ENCODE data around the gene PKN3. TPM values are rescaled to one million over a fixed set of nuclear protein-coding genes. Genes with fewer than 3 reads are reported as not detected.

PKN3 gene
- polyA plus RNA-seq, 1 donor (not counting 4 experiments of a cell fraction or from before 2014, with no cell fraction given), result 1.3 TPM

DNA sequence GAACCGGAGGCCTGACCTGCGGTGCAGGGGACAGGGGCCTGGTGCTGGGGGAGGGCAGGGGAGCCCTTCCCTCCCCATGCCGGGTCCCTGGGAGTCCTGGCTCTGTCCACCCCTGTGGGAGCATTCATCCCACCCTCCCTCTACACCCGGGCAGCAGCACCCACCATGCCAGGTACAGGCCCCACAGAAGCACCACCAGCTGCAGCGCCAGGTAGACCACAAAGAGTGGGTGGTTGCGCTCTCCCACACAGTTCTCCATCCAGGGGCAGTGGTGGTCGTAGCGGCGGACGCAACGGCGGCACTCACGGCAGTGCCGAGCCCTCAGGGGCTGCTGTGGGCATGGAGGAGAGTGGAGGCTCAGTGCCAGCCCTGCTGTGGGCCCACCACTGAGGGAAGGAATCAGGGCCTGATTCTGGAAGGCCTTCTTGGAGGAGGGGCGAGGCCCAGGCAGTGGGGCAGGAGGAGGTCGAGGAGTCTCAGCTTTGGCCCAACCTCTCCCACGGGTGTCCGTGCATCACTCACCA is 19.2 kb downstream of the PKN3 start:
- no peaks in the 10 kb centered on the region for H4K20me1 ChIP-seq (ENCODE audit: control insufficient read depth, extremely low read depth, insufficient read depth, low read length)
- peaks cover 6% of the 10 kb centered on the region in 2 experiments for H3K36me3 ChIP-seq (ENCODE audit: control insufficient read depth in 2 of 2, extremely low read depth in 1 of 2, insufficient read depth in 2 of 2, low read length in 2 of 2)
- H3K27me3 ChIP-seq (ENCODE audit: control insufficient read depth, extremely low read depth, insufficient read depth, low read length), result no peaks in the 10 kb centered on the region
- H3K9me1 ChIP-seq (ENCODE audit: control insufficient read depth, extremely low read depth, insufficient read depth, low read length), result no peaks in the 10 kb centered on the region
- H3K9me3 ChIP-seq (ENCODE audit: control insufficient read depth, low read depth, low read length), result no peaks in the 10 kb centered on the region
- no peak overlapping the region for H2AFZ ChIP-seq (ENCODE audit: control insufficient read depth, low read length)
- peaks cover 11% of the 10 kb centered on the region for H3K79me2 ChIP-seq (ENCODE audit: control insufficient read depth, insufficient read depth, low read length)
- no peak for DNase-seq (ENCODE audit: low read depth, low spot score)
- FAIRE-seq, result no peak
- dilution Hi-C loops (cut with MboI; ENCODE audit: extremely low pct_ligation_motif_present, low sequenced_read_pairs), result no loop called here
- peaks cover 13% of the 10 kb centered on the region for H3K4me1 ChIP-seq (ENCODE audit: control insufficient read depth, extremely low read depth, insufficient read depth, low read length)
- H3K4me2 ChIP-seq (ENCODE audit: control insufficient read depth, extremely low read depth, insufficient read depth, low read depth, low read length), result no peak overlapping the region
- H3K4me3 ChIP-seq (ENCODE audit: control insufficient read depth in 2 of 3, extremely low read depth in 1 of 3, insufficient read depth in 2 of 3, low read depth in 1 of 3, low read length in 3 of 3), result no peak overlapping the region
- TF ChIP-seq EZH2 (IDR thresholded peaks at IDR 0.05; ENCODE audit: low read length) (no peak), CTCF (optimal IDR thresholded peaks at IDR 0.05 in 1 of 3, IDR thresholded peaks at IDR 0.05 in 1 of 3, conservative IDR thresholded peaks at IDR 0.05 in 1 of 3; ENCODE audit: extremely low read depth in 1 of 3, insufficient read depth in 2 of 3, low read length in 3 of 3) (no peak)
- no peak overlapping the region for H3K9ac ChIP-seq (ENCODE audit: control insufficient read depth, extremely low read depth, insufficient read depth, low read length)
- no peak overlapping the region for H3K27ac ChIP-seq (ENCODE audit: control insufficient read depth, insufficient read depth, low read length)

DNA sequence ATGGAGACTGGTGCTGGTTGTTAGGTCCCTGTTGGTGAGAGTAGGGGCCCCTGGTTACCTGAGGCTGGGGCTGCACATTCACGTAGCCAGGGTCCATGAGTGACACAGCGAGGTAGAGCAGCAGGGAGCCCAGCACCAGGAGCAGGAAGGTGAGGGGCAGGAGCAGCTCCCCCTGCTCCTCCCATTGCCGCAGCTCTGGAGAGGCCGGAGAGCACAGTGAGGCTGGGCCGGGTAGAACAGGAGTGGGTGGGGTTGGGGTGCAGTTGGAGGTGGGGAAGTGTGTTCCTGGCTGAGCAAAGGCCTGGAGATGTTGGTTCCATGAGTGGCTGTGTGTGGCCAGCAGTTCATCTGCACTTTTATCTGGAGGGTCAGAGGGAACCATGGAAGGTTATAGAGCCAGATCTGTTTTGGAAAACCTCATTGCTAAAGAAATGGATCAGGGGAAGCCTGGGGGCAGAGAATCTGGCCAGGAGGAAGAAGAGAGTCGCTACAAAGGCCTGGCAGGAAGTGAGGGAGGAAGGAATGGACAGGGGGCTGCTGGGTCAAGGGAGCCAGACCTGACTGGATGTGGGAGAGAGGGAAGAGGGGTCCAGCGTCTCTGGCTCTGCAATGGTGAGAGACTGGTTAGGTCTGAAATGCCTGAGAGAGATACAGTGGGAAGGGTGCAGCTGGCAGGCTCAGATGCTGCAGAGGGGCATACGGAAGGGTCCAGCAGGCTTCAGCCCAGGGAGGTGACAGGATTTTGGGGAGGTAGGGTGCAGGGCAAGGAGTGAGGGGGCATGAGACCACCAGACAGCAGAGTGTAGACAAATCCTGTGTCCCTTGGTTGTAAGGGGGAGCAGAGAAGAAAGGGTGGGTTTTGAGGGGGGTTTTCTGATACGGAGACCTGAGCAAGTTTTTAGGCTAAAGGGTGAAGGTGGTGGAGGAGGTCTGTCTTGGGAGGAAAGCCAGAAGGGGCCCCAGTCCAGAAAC is 20.4 kb downstream of the PKN3 start:
- peak overlapping the region; percentile 82 for H3K9ac ChIP-seq (ENCODE audit: control insufficient read depth, extremely low read depth, insufficient read depth, low read length)
- H3K9me1 ChIP-seq (ENCODE audit: control insufficient read depth, extremely low read depth, insufficient read depth, low read length), result no peaks in the 10 kb centered on the region
- no peaks in the 10 kb centered on the region for H3K27me3 ChIP-seq (ENCODE audit: control insufficient read depth, extremely low read depth, insufficient read depth, low read length)
- TF ChIP-seq CTCF (optimal IDR thresholded peaks at IDR 0.05 in 1 of 3, IDR thresholded peaks at IDR 0.05 in 1 of 3, conservative IDR thresholded peaks at IDR 0.05 in 1 of 3; ENCODE audit: extremely low read depth in 1 of 3, insufficient read depth in 2 of 3, low read length in 3 of 3) (no peak), EZH2 (IDR thresholded peaks at IDR 0.05; ENCODE audit: low read length) (no peak)
- dilution Hi-C loops (cut with MboI; ENCODE audit: extremely low pct_ligation_motif_present, low sequenced_read_pairs), result no loop called here
- H3K4me2 ChIP-seq (ENCODE audit: control insufficient read depth, extremely low read depth, insufficient read depth, low read depth, low read length), result peak overlapping the region; percentile 91
- H3K27ac ChIP-seq (ENCODE audit: control insufficient read depth, insufficient read depth, low read length), result no peak overlapping the region
- FAIRE-seq (no peak), DNase-seq (ENCODE audit: low read depth, low spot score) (no peak)
- no peaks in the 10 kb centered on the region for H4K20me1 ChIP-seq (ENCODE audit: control insufficient read depth, extremely low read depth, insufficient read depth, low read length)
- no peak overlapping the region for H2AFZ ChIP-seq (ENCODE audit: control insufficient read depth, low read length)
- peak overlapping the region; percentile 60 to 93 (median 90) for H3K4me3 ChIP-seq (ENCODE audit: control insufficient read depth in 2 of 3, extremely low read depth in 1 of 3, insufficient read depth in 2 of 3, low read depth in 1 of 3, low read length in 3 of 3)
- no peaks in the 10 kb centered on the region for H3K9me3 ChIP-seq (ENCODE audit: control insufficient read depth, low read depth, low read length)
- peaks cover 11% of the 10 kb centered on the region for H3K79me2 ChIP-seq (ENCODE audit: control insufficient read depth, insufficient read depth, low read length)
- H3K4me1 ChIP-seq (ENCODE audit: control insufficient read depth, extremely low read depth, insufficient read depth, low read length), result peaks cover 13% of the 10 kb centered on the region
- H3K36me3 ChIP-seq (ENCODE audit: control insufficient read depth in 2 of 2, extremely low read depth in 1 of 2, insufficient read depth in 2 of 2, low read length in 2 of 2), result peaks cover 6% of the 10 kb centered on the region in 2 experiments
